Ishikawa (cell line): ENCODE results near the gene CCDC15.

Experiments used
- CEBPB ChIP-seq: IDR thresholded peaks from 2 replicates; pipeline ENCODE4 v1.6.1; 2012
- CREB1 ChIP-seq: IDR thresholded peaks from 2 replicates; pipeline ENCODE4 v1.6.1; 2012; ENCODE audit warnings: low read depth
- EP300 ChIP-seq: IDR thresholded peaks from 2 replicates; pipeline ENCODE4 v1.6.1; 2012; ENCODE audit warnings: borderline replicate concordance
- RAD21 ChIP-seq: IDR thresholded peaks from 2 replicates; pipeline ENCODE4 v1.6.1; 2012; ENCODE audit warnings: low read depth
- REST ChIP-seq: IDR thresholded peaks from 2 replicates; pipeline ENCODE4 v1.6.1; 2012; ENCODE audit warnings: low read depth, mild to moderate bottlenecking
- TAF1 ChIP-seq: IDR thresholded peaks from 2 replicates; pipeline ENCODE4 v1.6.1; 2012; ENCODE audit warnings: low read depth, mild to moderate bottlenecking
- TCF12 ChIP-seq: IDR thresholded peaks from 2 replicates; pipeline ENCODE4 v1.6.1; 2012; ENCODE audit warnings: low read depth
- YY1 ChIP-seq: IDR thresholded peaks from 2 replicates; pipeline ENCODE4 v1.6.1; 2012; ENCODE audit warnings: low read depth

- TF ChIP-seq TCF12 (no peak), CEBPB (no peak), TAF1 (no peak), REST (no peak), EP300 (no peak), YY1 (no peak), CREB1 (no peak), RAD21 (no peak)
These were observed 128.8 kb downstream of the CCDC15 start for GRCh38 chr11:125082611-125083311.
